Measurements from ENCODE around the gene MOB3A.

The MOB3A gene

DNA sequence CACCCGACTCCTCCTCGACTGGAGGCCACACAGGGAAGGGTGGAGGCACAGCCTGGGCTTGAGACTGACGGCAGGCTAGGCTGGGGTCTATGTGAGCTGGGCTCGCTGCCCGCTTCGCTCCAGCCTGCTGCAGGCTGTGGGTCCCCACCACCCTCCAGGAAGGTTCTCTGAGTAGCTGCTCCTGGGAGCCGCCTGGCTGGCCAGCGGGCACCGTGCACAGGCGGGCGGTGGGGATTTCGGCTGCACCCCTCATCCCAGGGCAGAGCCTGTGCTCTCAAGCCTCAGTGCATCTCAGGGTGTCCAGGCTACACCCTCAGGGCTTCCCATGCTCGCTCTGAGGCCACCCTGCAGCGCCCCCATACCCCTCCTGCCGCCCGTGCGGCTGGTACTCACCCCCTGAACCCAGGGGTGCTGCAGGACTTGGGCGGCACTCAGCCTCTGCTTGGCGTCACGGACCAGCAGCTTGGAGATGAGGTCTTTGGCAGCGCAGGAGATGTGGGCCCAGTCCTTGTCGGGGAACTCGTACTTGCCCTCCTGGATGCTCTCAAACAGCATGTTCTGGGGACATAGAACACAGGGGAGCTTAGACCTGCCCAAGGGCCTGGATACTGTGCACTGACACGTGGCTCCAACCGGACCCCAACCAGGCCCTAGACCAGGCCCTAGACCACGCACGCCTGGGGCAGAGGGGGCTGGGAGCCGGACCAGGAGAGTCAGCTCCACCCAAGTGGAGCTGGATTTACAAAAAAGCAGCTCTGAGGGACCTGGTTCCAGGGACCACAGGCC, 55.3 kb downstream of the MOB3A start:
- no peak for ATAC-seq
- TF ChIP-seq ZC3H10 (CRISPR knock-in tag; IDR thresholded peaks at IDR 0.05) = no peak
- TF ChIP-seq ARNTL (CRISPR knock-in tag; IDR thresholded peaks at IDR 0.05; ENCODE audit: borderline replicate concordance, low read depth) = no peak
- TF ChIP-seq TCF4 (CRISPR knock-in tag; IDR thresholded peaks at IDR 0.05; ENCODE audit: borderline replicate concordance) = no peak
- TF ChIP-seq GLIS3 (CRISPR knock-in tag; IDR thresholded peaks at IDR 0.05) = no peak
- TF ChIP-seq CREB5 (CRISPR knock-in tag; IDR thresholded peaks at IDR 0.05; ENCODE audit: low read depth) = no peak
- no peak for TF ChIP-seq RARB (CRISPR knock-in tag; IDR thresholded peaks at IDR 0.05)
- TF ChIP-seq, protein P1, sequence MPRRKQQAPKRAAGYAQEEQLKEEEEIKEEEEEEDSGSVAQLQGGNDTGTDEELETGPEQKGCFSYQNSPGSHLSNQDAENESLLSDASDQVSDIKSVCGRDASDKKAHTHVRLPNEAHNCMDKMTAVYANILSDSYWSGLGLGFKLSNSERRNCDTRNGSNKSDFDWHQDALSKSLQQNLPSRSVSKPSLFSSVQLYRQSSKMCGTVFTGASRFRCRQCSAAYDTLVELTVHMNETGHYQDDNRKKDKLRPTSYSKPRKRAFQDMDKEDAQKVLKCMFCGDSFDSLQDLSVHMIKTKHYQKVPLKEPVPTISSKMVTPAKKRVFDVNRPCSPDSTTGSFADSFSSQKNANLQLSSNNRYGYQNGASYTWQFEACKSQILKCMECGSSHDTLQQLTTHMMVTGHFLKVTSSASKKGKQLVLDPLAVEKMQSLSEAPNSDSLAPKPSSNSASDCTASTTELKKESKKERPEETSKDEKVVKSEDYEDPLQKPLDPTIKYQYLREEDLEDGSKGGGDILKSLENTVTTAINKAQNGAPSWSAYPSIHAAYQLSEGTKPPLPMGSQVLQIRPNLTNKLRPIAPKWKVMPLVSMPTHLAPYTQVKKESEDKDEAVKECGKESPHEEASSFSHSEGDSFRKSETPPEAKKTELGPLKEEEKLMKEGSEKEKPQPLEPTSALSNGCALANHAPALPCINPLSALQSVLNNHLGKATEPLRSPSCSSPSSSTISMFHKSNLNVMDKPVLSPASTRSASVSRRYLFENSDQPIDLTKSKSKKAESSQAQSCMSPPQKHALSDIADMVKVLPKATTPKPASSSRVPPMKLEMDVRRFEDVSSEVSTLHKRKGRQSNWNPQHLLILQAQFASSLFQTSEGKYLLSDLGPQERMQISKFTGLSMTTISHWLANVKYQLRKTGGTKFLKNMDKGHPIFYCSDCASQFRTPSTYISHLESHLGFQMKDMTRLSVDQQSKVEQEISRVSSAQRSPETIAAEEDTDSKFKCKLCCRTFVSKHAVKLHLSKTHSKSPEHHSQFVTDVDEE (CRISPR knock-in tag; IDR thresholded peaks at IDR 0.05) = no peak
- TF ChIP-seq BACH2 (CRISPR knock-in tag; IDR thresholded peaks at IDR 0.05; ENCODE audit: borderline replicate concordance) = no peak
- TF ChIP-seq ISL1 (CRISPR knock-in tag; IDR thresholded peaks at IDR 0.05) = no peak
- TF ChIP-seq ZNF70 (CRISPR knock-in tag; IDR thresholded peaks at IDR 0.05) = no peak
- TF ChIP-seq, protein P2, sequence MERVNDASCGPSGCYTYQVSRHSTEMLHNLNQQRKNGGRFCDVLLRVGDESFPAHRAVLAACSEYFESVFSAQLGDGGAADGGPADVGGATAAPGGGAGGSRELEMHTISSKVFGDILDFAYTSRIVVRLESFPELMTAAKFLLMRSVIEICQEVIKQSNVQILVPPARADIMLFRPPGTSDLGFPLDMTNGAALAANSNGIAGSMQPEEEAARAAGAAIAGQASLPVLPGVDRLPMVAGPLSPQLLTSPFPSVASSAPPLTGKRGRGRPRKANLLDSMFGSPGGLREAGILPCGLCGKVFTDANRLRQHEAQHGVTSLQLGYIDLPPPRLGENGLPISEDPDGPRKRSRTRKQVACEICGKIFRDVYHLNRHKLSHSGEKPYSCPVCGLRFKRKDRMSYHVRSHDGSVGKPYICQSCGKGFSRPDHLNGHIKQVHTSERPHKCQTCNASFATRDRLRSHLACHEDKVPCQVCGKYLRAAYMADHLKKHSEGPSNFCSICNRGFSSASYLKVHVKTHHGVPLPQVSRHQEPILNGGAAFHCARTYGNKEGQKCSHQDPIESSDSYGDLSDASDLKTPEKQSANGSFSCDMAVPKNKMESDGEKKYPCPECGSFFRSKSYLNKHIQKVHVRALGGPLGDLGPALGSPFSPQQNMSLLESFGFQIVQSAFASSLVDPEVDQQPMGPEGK (CRISPR knock-in tag; IDR thresholded peaks at IDR 0.05; ENCODE audit: borderline replicate concordance) = no peak
- no peak for TF ChIP-seq CSDC2 (CRISPR knock-in tag; IDR thresholded peaks at IDR 0.05)
- TF ChIP-seq PPARA (CRISPR knock-in tag; IDR thresholded peaks at IDR 0.05; ENCODE audit: borderline replicate concordance) = no peak
- TF ChIP-seq ZNF8 (CRISPR knock-in tag; IDR thresholded peaks at IDR 0.05) = no peak
- TF ChIP-seq ZFP3 (CRISPR knock-in tag; IDR thresholded peaks at IDR 0.05) = no peak

DNA sequence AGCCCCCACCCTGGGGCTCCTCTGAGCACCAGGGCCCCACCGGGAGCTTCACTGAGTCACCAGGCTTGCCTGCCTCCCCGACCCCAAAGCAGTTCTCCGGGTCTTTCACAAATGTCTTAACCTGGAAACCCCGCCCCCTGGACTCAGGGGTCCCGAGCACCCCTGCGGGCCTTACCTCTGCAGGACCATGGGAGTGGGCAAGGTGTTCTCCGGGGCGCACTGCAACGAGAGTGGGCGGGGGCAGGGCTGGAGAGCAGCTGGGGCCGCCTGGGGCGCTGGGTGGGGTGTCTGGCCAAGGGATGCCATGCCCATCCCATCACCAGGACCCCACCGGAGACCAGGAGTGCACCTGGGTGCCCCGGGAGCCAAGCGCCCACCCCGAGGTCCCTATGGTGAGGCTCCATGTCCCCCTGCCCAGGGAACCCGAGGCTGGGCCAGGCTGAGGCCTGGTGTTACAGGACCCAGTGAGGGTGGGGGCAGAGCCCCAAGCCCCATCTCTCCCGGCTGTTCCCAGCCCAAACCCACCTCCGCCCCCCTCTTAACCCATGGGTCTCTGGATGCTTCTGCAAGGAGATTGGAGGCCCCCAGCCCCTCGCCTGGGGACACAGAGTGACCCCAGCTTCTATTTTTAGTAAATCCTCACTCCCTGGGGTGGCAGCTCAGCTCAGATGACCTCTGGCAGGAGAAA, 56.0 kb downstream of the MOB3A start:
- no peak for ATAC-seq
- TF ChIP-seq, protein P3, sequence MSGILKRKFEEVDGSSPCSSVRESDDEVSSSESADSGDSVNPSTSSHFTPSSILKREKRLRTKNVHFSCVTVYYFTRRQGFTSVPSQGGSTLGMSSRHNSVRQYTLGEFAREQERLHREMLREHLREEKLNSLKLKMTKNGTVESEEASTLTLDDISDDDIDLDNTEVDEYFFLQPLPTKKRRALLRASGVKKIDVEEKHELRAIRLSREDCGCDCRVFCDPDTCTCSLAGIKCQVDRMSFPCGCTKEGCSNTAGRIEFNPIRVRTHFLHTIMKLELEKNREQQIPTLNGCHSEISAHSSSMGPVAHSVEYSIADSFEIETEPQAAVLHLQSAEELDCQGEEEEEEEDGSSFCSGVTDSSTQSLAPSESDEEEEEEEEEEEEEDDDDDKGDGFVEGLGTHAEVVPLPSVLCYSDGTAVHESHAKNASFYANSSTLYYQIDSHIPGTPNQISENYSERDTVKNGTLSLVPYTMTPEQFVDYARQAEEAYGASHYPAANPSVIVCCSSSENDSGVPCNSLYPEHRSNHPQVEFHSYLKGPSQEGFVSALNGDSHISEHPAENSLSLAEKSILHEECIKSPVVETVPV (CRISPR knock-in tag; IDR thresholded peaks at IDR 0.05) = no peak
- TF ChIP-seq GLIS3 (CRISPR knock-in tag; IDR thresholded peaks at IDR 0.05) = no peak
- TF ChIP-seq ZC3H10 (CRISPR knock-in tag; IDR thresholded peaks at IDR 0.05) = no peak
- no peak for TF ChIP-seq ISL1 (CRISPR knock-in tag; IDR thresholded peaks at IDR 0.05)
- TF ChIP-seq, protein P2 (CRISPR knock-in tag; IDR thresholded peaks at IDR 0.05; ENCODE audit: borderline replicate concordance) = no peak
- TF ChIP-seq OSR1 (CRISPR knock-in tag; IDR thresholded peaks at IDR 0.05) = no peak
- TF ChIP-seq ARNTL (CRISPR knock-in tag; IDR thresholded peaks at IDR 0.05; ENCODE audit: borderline replicate concordance, low read depth) = no peak

Measured in SK-N-SH treated with all-trans-retinoic acid at 6 μM for 48 hours (cell line).